GM19193 (cell line): ENCODE data around the gene LUZP1.

Experiments
- POLR2A ChIP-seq: IDR thresholded peaks from 4 replicates; pipeline ENCODE4 v1.6.1; 2011; ENCODE audit not compliant: insufficient read depth, insufficient read length; ENCODE audit errors: extremely low read depth

Gene LUZP1

DNA sequence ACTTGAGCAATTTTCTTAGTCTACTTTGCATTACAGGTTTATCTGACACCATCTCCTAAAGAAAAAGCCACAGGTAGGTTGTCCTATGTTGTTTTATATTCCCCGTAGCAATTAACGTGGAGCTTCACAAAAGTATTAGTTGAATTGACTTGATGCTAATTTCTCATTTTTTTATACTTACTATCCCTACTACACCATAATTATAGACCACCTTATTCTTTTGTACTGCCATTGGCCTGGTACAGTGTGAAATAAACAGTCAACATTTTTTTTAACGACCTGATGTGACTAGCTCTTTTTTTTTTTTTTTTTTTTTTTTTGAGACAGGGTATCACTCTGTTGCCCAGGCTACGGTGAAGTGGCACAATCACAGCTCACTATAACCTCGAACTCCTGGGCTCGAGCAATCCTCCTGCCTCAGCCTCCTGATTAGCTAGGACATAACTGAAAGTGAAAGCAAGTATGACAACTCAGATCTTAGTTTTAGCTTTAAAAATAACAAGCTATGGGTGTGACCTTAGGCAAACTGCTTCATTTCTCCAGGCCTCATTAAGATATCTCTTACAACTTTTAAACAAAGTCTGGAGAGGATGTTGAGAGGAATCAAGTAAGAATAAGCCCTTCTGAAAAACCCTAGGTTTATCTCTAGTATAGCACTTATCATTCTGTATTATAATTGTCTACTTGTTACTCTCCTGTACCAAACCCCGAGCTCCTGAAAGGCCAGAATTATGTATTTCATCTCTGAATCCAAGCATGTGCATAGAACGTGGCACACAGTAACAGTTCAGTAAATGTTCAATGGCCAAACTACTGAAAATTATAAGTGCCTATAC lies 49.5 kb downstream of the LUZP1 start:
- TF ChIP-seq POLR2A, result no peak

DNA sequence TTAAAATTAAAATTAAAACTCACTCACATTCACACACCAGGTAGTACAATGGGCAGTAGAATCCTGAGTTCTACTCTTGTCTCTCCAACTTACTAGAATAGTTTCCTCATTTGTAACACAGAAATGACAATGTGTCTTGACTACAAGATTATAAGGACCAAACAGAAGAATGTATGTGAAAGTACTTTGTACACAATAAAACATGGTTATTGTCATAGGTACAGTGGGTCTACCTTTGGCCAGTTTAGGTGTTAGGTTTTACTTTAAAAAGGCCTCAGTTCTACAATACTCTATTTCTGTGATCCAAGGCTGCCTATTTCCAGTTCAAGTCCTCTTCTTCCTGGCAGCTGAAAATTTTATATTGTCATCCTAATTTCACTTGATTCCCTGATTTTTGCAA lies 50.2 kb downstream of the LUZP1 start:
- TF ChIP-seq POLR2A, result no peak

DNA sequence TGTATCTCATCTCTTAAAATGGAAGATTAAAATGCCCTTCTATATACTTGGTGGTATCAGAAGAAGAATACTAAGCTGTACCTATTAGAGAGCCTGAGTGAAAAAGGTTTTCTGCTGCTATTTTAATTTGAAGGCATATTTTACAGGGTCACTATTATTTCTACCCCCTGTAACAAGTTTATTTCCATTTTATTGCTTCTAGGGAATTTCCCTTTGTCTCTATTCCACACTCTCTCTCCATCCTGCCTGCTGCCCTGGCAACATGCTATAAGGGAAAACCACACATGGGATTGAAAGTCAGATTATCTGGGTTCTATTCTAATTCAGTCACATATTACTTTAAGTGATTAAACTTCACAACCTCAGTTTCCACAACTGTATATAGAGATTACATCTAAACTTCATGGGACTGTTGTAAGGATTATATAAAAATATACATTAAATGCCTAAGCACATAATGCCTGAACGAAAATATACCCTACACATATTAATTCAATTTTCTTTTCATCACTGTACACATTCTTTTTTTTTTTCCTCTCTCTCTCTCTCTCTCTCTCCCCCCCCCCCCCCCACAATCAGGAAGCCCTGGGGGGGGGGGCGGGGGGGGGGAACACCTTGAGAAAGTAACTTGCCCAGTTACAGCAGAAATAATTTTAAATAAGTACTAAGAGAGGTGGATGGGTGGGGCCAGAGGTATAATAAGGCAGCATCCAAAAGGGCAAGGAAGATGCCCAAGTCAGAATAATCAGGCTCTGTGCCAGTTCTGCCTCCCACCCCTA lies 51.5 kb downstream of the LUZP1 start:
- no peak for TF ChIP-seq POLR2A

DNA sequence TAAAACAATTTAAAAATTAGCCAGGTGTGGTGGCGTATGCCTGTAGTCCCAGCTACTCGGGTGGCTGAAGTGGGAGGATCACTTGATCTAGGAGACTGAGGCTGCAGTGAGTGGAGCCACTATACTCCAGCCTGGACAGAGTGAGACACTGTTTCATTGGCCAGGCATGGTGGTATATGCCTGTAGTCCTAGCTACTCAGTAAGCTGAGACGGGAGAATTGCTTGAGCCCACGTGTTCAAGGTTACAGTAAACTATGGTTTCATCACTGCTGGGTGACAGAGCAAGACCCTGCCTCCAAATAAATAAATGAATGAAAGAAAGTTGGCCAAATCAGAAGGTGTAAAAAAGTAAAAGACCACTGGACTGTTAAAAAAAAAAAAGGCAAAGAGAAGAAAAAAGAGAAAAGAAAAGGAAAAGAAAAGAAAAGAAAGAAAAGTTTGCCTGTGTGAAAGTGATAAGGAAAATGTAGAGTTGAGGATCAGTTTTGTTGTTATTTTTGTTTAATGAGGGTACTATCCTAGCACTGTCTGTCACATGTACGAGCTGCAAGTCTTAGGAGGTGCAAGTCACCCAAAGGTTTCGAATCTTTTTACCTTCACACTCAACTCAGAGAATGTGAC lies 52.3 kb downstream of the LUZP1 start:
- no peak for TF ChIP-seq POLR2A

DNA sequence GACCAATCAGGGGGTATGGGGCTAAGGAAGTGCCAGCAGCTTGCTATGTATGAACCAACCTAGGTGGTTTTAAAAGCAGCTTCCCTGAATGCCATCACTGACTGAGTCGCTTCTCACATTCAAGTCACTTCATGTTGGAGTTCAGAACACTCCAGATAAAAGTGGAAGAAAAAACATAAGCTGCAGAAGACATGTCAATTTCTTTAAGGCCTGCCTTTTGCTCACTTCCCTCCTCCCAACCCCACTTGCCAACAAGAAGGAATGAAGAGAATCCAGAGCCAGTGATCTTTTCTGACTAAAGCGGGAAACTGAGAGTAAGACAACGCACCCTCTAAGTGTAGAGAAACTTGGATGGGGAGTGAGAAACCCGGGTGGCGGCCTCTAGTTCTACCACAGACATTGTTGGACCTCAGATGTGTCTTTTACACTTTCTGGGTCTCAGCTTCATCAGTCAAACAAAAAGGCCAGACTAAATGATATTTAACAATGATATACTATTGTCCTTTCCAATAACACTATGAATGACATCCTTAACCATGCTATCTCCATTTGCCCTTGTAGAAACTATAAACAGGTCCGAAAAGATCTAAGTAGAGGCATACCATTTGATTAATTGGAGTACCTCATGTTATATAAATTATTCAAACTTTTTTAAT lies 54.1 kb downstream of the LUZP1 start:
- no peak for TF ChIP-seq POLR2A

DNA sequence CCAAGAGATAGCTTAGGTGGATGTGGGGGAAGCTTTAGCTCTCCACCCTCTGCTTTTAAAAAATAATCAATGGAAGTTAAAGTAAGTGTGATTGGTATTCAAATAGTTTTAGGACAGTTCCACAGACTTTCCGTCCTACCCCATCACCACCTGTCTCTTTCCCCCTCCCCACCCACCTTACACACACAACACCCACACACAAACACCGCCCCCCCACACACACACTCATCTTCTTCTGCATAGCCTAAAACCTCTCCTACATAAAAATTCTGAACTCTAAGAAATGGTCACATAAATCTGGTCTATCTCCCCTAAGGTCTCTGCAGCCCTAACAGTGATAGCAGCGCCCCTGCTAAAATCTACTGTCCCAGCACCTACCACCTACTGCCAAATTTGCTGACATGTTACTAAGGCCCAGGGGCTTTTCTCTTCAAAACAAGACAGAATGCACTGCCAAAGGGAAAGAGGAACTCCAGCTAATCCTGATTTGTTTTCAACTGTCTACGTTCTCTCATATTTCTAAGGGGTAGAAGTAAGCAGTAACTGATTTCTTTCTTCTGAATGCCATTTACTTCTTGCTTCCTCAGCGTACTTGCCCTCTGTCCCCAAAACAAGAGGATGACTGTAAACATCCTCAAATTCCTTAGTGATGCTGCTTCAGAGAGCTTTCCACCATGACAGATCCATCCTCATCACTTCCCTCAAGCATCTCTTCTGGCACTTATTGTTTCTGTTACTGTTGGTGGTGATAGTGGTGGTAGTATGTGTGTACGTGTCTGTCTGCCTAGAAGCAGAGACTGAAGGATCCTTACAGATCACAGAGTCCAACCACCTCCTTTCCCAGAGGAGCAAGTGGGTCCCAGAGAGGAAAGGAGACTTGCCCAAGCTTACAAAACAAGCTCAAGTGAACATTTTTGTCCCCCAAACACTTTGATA lies 56.8 kb downstream of the LUZP1 start:
- no peak for TF ChIP-seq POLR2A

DNA sequence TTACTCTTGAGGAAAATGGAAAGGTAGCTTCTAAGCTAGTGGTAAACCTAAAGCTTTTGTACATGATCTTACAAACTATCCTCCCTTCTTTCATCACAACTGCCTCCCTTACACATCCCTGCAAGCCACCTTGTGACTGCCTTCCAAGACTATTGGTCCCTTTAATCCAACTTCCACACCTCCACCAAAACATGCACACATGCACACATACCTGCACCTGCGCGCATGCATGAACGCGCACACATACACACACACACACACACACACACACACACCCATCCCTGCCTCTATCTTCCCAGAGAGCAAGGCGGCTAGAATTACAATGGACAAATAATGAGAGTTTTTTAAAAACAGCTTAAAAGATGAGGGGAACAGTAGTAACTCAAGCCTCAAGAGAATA lies 58.3 kb downstream of the LUZP1 start:
- TF ChIP-seq POLR2A, result no peak

DNA sequence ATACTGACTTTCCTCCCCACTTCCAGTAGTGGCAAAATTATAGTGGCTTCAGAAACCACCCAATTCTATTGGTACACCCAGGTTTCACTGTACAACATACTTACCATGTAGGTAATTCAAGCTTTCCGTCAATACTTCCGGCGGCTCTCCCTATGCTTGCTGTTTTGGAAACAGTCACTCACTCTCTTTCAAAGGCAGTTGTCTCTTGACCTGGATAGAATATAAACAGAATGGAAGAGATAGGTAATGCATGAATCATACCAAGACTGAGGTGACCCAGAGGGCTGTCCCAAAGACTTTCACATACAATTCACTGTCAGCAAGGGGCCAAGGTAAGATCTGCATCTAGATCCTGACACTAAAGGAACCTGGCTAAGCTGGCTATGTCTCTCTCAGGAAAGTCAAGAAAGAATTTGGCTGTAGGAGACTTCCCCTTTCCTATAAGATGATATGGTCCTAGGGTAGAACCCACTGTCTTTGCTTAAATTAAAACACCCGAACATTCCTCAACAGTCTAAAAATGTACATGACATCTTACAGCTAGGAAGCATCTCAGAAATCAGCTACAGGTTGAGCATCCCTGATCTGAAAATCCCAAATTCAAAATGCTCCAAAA lies 59.6 kb downstream of the LUZP1 start:
- no peak for TF ChIP-seq POLR2A

DNA sequence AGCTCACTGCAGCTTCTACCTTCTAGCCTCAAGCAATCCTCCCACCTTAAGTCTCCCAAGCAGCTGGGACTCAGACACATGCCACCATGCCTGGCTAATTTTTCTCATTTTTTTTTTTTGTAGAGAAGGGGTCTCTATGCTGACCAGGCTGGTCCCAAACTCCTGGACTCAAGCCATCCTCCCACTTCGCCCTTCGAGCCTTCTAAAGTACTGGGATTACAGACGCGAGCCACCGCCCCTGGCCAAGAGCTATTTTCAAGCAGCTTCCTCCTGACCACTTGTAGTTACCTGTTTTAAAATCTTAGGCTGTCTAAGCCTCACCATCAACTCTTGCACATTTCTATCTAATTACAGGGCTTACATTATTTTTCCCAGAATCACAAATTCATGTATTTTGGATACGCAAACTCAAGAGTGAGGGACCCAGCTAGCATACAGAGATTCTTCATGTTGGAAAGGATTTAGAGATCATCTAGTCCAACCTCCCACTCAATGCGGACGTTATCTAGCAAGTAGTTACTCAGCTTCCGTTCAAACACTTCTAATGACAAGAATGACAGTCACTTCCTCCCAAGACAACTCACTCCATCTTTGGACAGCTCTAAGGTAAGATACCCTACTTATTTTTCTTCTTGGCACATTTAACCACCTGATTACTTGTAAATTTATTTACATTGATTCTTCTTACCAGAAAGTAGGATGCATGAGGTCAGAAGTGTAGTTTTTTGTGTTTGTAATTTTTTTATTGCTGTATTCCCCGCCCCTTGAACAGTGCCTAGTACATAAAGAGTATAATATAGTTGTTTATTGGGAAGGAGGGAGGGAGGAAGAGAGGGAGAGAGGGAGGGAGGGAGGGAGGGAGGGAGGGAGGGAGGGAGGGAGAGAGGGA lies 65.4 kb downstream of the LUZP1 start:
- TF ChIP-seq POLR2A, result no peak

DNA sequence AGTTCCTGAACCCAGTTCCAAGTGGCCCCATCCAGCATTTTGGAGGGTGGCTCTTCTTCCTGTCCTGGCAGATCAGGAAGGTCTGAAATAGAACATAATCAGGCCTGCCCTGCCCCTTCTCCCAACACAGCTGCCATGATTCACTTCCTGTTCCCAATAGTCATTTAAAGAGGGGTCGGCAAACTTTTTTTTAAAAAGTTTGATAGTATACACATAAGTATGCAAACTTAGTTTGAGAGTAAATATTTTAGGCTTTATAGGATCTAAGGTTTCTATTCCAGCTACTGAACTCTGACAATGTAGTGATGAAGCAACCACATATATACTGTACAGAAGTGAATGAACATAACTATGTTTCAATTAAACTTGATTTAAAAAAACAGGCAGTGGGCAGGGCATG lies 66.4 kb downstream of the LUZP1 start:
- TF ChIP-seq POLR2A, result no peak

DNA sequence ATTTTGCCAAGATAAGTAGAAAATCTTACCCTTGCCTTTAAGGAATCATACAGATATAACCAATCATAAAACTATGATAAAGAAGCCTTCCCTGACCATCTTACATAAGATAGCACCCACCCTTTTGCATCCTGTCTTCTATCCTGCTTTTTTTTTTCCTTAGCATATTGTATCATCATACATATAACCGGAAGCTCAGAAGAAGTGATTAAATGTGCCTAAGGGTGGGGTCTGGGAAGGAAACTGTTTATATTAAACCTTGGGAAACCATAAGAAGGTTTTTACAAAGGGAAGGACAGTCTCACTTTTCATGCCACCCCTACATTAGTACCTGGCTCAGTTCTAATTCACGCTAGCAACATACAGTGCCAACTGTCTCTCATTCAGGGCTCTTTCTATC lies 66.8 kb downstream of the LUZP1 start:
- TF ChIP-seq POLR2A, result no peak

DNA sequence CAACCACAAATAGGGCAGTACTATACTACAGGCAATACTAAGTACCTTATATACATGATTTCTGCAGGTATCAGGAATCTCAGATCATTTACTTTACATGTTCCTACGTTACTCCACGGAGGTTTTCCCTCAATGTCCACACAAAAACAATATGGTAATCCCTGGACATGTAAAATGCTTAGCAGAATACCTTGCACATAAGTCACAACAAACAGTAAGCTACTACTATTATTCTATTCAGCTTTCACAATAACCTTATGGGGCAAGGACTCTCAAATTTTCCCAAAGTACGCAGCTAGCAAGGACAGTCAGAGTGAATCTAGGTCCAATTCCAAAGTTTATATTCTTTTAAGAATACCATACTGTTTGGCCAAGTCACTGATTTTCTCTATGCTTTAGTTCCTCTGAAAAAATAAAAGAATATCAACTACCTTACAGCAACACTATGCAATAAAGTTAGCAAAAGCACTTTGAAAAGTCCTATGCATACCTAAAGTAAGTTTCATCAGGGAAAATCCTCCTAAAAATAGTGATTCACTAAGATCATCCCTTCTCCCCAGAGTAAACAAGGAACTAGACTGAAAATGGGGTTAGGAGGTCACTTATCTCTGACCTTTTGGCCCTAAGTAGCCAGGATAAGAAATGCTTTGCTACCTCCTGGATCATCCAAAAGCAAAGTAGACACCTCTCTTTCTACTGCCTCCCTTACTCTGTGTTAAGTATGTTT lies 67.4 kb downstream of the LUZP1 start:
- no peak for TF ChIP-seq POLR2A
